Measurements from ENCODE around the gene NEURL1B. TPM values are rescaled to one million over a fixed set of nuclear protein-coding genes. Genes with fewer than 3 reads are reported as not detected.

NEURL1B gene
- total RNA-seq, 1 experiment from 2014 or later: 2.8 TPM

- no peak overlapping the region for H3K27ac Mint-ChIP-seq (ENCODE audit: unreplicated experiment)
- no peaks in the 10 kb centered on the region for H3K4me1 Mint-ChIP-seq (ENCODE audit: low read depth, unreplicated experiment)
- H3K27me3 Mint-ChIP-seq (ENCODE audit: unreplicated experiment): peaks cover 100% of the 10 kb centered on the region
- no peak overlapping the region for H3K4me3 Mint-ChIP-seq (ENCODE audit: low read depth, unreplicated experiment)
- no peaks in the 10 kb centered on the region for H3K36me3 Mint-ChIP-seq (ENCODE audit: insufficient read depth, unreplicated experiment)
- intact Hi-C loops (cut with micrococcal nuclease; ENCODE audit: unreplicated experiment): no loop called here
- DNase-seq: no peak
- CTCF ChIA-PET: interaction anchor here (0.6 kb wide), 2 partner anchors 74 to 154 kb away, joined by 3 to 6 read pairs; no protein-coding TSS in a partner anchor
- TF ChIP-seq CTCF (IDR thresholded peaks at IDR 0.05; ENCODE audit: unreplicated experiment): no peak
- BruUV-seq (replicated peaks): no TSS peak
- H3K9me3 Mint-ChIP-seq (ENCODE audit: low read depth, unreplicated experiment): no peaks in the 10 kb centered on the region
Measured at GRCh38 chr5:172623313-172623980, 17.6 kb upstream of the NEURL1B start.

GRCh38 chr5:172624083-172624995, 16.7 kb upstream of the NEURL1B start:
- DNase-seq: no peak
- no peaks in the 10 kb centered on the region for H3K36me3 Mint-ChIP-seq (ENCODE audit: insufficient read depth, unreplicated experiment)
- H3K4me3 Mint-ChIP-seq (ENCODE audit: low read depth, unreplicated experiment): no peak overlapping the region
- H3K27ac Mint-ChIP-seq (ENCODE audit: unreplicated experiment): no peak overlapping the region
- peaks cover 100% of the 10 kb centered on the region for H3K27me3 Mint-ChIP-seq (ENCODE audit: unreplicated experiment)
- intact Hi-C loops (cut with micrococcal nuclease; ENCODE audit: unreplicated experiment): no loop called here
- TF ChIP-seq CTCF (IDR thresholded peaks at IDR 0.05; ENCODE audit: unreplicated experiment): no peak
- H3K4me1 Mint-ChIP-seq (ENCODE audit: low read depth, unreplicated experiment): no peaks in the 10 kb centered on the region
- CTCF ChIA-PET: interaction anchor here (0.5 kb wide), 1 partner anchor 82 kb away, joined by 6 read pairs; no protein-coding TSS in a partner anchor
- no TSS peak for BruUV-seq (replicated peaks)
- H3K9me3 Mint-ChIP-seq (ENCODE audit: low read depth, unreplicated experiment): no peaks in the 10 kb centered on the region

GRCh38 chr5:172624996-172625964, 15.8 kb upstream of the NEURL1B start:
- Mint-ChIP-seq H3K4me1 (ENCODE audit: low read depth, unreplicated experiment) (no peaks in the 10 kb centered on the region), H3K9me3 (ENCODE audit: low read depth, unreplicated experiment) (no peaks in the 10 kb centered on the region), H3K36me3 (ENCODE audit: insufficient read depth, unreplicated experiment) (no peaks in the 10 kb centered on the region), H3K27me3 (ENCODE audit: unreplicated experiment) (peaks cover 100% of the 10 kb centered on the region), H3K4me3 (ENCODE audit: low read depth, unreplicated experiment) (no peak overlapping the region), H3K27ac (ENCODE audit: unreplicated experiment) (no peak overlapping the region)
- intact Hi-C loops (cut with micrococcal nuclease; ENCODE audit: unreplicated experiment): no loop called here
- TF ChIP-seq CTCF (IDR thresholded peaks at IDR 0.05; ENCODE audit: unreplicated experiment): no peak
- CTCF ChIA-PET: interaction anchor here (0.5 kb wide), 1 partner anchor 81 kb away, joined by 6 read pairs; no protein-coding TSS in a partner anchor
- DNase-seq: no peak
- no TSS peak for BruUV-seq (replicated peaks)

GRCh38 chr5:172626031-172626581, 15.0 kb upstream of the NEURL1B start:
- H3K9me3 Mint-ChIP-seq (ENCODE audit: low read depth, unreplicated experiment): no peaks in the 10 kb centered on the region
- peaks cover 100% of the 10 kb centered on the region for H3K27me3 Mint-ChIP-seq (ENCODE audit: unreplicated experiment)
- TF ChIP-seq CTCF (IDR thresholded peaks at IDR 0.05; ENCODE audit: unreplicated experiment): no peak
- no peaks in the 10 kb centered on the region for H3K36me3 Mint-ChIP-seq (ENCODE audit: insufficient read depth, unreplicated experiment)
- no TSS peak for BruUV-seq (replicated peaks)
- intact Hi-C loops (cut with micrococcal nuclease; ENCODE audit: unreplicated experiment): no loop called here
- no peak overlapping the region for H3K4me3 Mint-ChIP-seq (ENCODE audit: low read depth, unreplicated experiment)
- CTCF ChIA-PET: no interaction called here
- DNase-seq: no peak
- no peaks in the 10 kb centered on the region for H3K4me1 Mint-ChIP-seq (ENCODE audit: low read depth, unreplicated experiment)
- H3K27ac Mint-ChIP-seq (ENCODE audit: unreplicated experiment): no peak overlapping the region

Data from Calu3 (cell line).